ENCODE results near the gene USP25.

- no peak for TF ChIP-seq POLR2A (IDR thresholded peaks at IDR 0.05)
- TF ChIP-seq, protein P1, sequence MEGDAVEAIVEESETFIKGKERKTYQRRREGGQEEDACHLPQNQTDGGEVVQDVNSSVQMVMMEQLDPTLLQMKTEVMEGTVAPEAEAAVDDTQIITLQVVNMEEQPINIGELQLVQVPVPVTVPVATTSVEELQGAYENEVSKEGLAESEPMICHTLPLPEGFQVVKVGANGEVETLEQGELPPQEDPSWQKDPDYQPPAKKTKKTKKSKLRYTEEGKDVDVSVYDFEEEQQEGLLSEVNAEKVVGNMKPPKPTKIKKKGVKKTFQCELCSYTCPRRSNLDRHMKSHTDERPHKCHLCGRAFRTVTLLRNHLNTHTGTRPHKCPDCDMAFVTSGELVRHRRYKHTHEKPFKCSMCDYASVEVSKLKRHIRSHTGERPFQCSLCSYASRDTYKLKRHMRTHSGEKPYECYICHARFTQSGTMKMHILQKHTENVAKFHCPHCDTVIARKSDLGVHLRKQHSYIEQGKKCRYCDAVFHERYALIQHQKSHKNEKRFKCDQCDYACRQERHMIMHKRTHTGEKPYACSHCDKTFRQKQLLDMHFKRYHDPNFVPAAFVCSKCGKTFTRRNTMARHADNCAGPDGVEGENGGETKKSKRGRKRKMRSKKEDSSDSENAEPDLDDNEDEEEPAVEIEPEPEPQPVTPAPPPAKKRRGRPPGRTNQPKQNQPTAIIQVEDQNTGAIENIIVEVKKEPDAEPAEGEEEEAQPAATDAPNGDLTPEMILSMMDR (IDR thresholded peaks at IDR 0.05 in 8 of 11, conservative IDR thresholded peaks at IDR 0.05 in 3 of 11): no peak
- TF ChIP-seq POLR2AphosphoS5 (IDR thresholded peaks at IDR 0.05): no peak
Measured at GRCh38 chr21:15839601-15840000, 109.8 kb downstream of the USP25 start.
